ENCODE measurements around the gene GNLY.

DNA sequence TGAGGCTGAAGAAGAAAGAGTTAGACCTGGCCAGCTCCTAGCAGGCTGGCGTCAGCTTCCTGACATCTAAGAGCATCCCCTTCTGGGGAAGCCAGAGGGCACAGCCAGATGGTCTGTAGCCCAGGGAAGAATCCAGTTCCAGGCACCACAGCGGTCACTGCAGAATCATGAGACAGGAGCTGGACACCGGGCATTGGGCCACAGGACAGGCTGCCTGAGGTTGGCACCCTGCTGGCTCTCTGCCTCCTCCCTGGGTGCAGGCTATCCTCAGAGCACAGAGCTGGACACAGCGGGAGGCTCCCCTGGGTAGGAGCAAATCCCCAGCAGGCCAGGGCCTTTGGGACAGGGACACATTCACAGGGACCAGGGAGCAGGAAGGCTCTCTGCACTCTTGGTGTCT, 39.9 kb downstream of the GNLY start:
- TF ChIP-seq, protein P1, sequence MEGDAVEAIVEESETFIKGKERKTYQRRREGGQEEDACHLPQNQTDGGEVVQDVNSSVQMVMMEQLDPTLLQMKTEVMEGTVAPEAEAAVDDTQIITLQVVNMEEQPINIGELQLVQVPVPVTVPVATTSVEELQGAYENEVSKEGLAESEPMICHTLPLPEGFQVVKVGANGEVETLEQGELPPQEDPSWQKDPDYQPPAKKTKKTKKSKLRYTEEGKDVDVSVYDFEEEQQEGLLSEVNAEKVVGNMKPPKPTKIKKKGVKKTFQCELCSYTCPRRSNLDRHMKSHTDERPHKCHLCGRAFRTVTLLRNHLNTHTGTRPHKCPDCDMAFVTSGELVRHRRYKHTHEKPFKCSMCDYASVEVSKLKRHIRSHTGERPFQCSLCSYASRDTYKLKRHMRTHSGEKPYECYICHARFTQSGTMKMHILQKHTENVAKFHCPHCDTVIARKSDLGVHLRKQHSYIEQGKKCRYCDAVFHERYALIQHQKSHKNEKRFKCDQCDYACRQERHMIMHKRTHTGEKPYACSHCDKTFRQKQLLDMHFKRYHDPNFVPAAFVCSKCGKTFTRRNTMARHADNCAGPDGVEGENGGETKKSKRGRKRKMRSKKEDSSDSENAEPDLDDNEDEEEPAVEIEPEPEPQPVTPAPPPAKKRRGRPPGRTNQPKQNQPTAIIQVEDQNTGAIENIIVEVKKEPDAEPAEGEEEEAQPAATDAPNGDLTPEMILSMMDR (IDR thresholded peaks at IDR 0.05; ENCODE audit: extremely low read depth in 1 of 2, insufficient read depth in 1 of 2, low read depth in 1 of 2, low read length in 2 of 2) = no peak
- TF ChIP-seq POLR2A (IDR thresholded peaks at IDR 0.05; ENCODE audit: low read depth, low read length) (no peak), EZH2 (IDR thresholded peaks at IDR 0.05; ENCODE audit: borderline replicate concordance, low read depth, low read length, severe bottlenecking) (no peak)

Data from endothelial cell of umbilical vein (primary cell).